Ishikawa (cell line): ENCODE results near the gene METTL9.
A peak's percentile ranks its signal among the peaks of the same experiment; 100 is the strongest.

Experiments used
- CEBPB ChIP-seq: IDR thresholded peaks from 2 replicates; pipeline ENCODE4 v1.6.1; 2012
- CREB1 ChIP-seq: IDR thresholded peaks from 2 replicates; pipeline ENCODE4 v1.6.1; 2012; ENCODE audit warnings: low read depth
- EGR1 ChIP-seq: IDR thresholded peaks from 2 replicates; pipeline ENCODE4 v1.6.1; 2012
- EP300 ChIP-seq: IDR thresholded peaks from 2 replicates; pipeline ENCODE4 v1.6.1; 2012; ENCODE audit warnings: borderline replicate concordance
- FOXM1 ChIP-seq: IDR thresholded peaks from 2 replicates; pipeline ENCODE4 v1.6.1; 2012; ENCODE audit warnings: low read depth, borderline replicate concordance
- NFIC ChIP-seq: IDR thresholded peaks from 2 replicates; pipeline ENCODE4 v1.6.1; 2012
- RAD21 ChIP-seq: IDR thresholded peaks from 2 replicates; pipeline ENCODE4 v1.6.1; 2012; ENCODE audit warnings: low read depth
- REST ChIP-seq: IDR thresholded peaks from 2 replicates; pipeline ENCODE4 v1.6.1; 2012; ENCODE audit warnings: low read depth, mild to moderate bottlenecking
- TAF1 ChIP-seq: IDR thresholded peaks from 2 replicates; pipeline ENCODE4 v1.6.1; 2012; ENCODE audit warnings: low read depth, mild to moderate bottlenecking
- TCF12 ChIP-seq: IDR thresholded peaks from 2 replicates; pipeline ENCODE4 v1.6.1; 2012; ENCODE audit warnings: low read depth
- TEAD4 ChIP-seq: IDR thresholded peaks from 2 replicates; pipeline ENCODE4 v1.6.1; 2012
- USF1 ChIP-seq: IDR thresholded peaks from 2 replicates; pipeline ENCODE4 v1.6.1; 2012
- YY1 ChIP-seq: IDR thresholded peaks from 2 replicates; pipeline ENCODE4 v1.6.1; 2012; ENCODE audit warnings: low read depth
- ZBTB7A ChIP-seq: IDR thresholded peaks from 2 replicates; pipeline ENCODE4 v1.6.1; 2012; ENCODE audit warnings: low read depth
- TF ChIP-seq, protein P1 (sequence below): IDR thresholded peaks from 2 replicates; pipeline ENCODE4 v1.6.1; 2012

The METTL9 gene

GRCh38 chr16:21667575-21667974 lies 68.2 kb downstream of the METTL9 start:
- no peak for TF ChIP-seq TAF1
- no peak for TF ChIP-seq FOXM1
- TF ChIP-seq CREB1: no peak
- no peak for TF ChIP-seq TCF12
- TF ChIP-seq TEAD4: no peak
- TF ChIP-seq RAD21: no peak
- TF ChIP-seq, protein P1, sequence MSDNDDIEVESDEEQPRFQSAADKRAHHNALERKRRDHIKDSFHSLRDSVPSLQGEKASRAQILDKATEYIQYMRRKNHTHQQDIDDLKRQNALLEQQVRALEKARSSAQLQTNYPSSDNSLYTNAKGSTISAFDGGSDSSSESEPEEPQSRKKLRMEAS: no peak
- no peak for TF ChIP-seq REST
- no peak for TF ChIP-seq USF1
- TF ChIP-seq EGR1: no peak
- TF ChIP-seq NFIC: no peak
- TF ChIP-seq EP300: no peak
- no peak for TF ChIP-seq YY1
- TF ChIP-seq ZBTB7A: no peak
- TF ChIP-seq CEBPB: no peak

- TF ChIP-seq ZBTB7A: no peak
- no peak for TF ChIP-seq CREB1
- no peak for TF ChIP-seq TCF12
- no peak for TF ChIP-seq RAD21
- no peak for TF ChIP-seq EP300
- TF ChIP-seq USF1: no peak
- TF ChIP-seq TAF1: no peak
- TF ChIP-seq NFIC: no peak
- TF ChIP-seq, protein P1: no peak
- no peak for TF ChIP-seq TEAD4
- no peak for TF ChIP-seq REST
These were observed 74.1 kb downstream of the METTL9 start for GRCh38 chr16:21673469-21673868.

DNA sequence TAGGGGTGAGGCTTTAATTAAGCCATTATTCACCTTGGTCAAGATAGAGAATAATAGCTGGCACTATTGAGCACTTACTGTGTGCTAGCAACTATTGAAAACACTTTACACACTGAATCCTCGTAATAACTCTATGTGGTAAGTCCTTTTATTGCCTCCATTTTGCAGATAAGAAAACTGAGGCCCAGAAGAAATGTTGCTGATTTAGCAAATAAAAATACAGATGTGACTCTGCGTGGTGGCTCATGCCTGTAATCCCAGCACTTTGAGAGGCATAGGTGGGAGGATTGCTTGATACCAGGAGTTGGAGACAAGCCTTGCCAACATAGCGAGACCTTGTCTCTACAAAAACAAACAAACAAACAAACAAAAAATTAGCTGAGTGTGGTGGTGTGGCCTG lies 83.8 kb downstream of the METTL9 start:
- TF ChIP-seq ZBTB7A: no peak
- no peak for TF ChIP-seq RAD21
- TF ChIP-seq REST: no peak
- TF ChIP-seq, protein P1: no peak
- no peak for TF ChIP-seq YY1
- no peak for TF ChIP-seq USF1
- TF ChIP-seq CREB1: no peak
- no peak for TF ChIP-seq TAF1
- no peak for TF ChIP-seq CEBPB
- no peak for TF ChIP-seq EGR1
- TF ChIP-seq TEAD4: no peak
- no peak for TF ChIP-seq NFIC
- TF ChIP-seq TCF12: no peak
- no peak for TF ChIP-seq FOXM1

DNA sequence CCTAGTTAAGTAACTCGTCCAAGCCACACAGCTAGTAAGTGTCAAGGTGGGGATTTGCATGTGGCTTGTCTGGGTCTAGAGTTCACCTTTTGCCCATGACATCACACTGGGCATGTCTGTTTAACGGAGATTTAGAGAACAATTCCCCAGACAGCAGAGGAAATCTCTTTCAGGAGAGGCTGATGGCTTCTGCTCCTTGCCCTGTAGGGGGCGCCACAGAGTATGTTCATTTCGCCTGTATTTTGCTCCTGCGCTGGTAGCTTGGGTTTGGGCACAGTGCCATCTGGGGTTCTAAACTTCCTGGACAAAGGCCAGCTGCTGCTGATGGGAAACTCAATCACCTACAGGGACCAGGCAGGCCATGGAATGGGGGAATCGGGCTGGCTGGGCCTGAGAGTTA lies 84.8 kb downstream of the METTL9 start:
- 0 out of 2 replicates have a peak, but pooled peaks have one; percentile 20 for TF ChIP-seq NFIC
- no peak for TF ChIP-seq CEBPB
- TF ChIP-seq RAD21: 0 out of 2 replicates have a peak, but pooled peaks have one; percentile 12
